HepG2 (cell line): ENCODE measurements around the gene TFAP2B. TPM values are rescaled to one million over a fixed set of nuclear protein-coding genes. Genes with fewer than 3 reads are reported as not detected.

Experiments used
- ATAC-seq: fragments of 200-7000 bp; cut with Tn5 transposase; 3 replicates; pipeline ENCODE4 v1.9.1; 2020; ENCODE audit warnings: mild to moderate bottlenecking, moderate library complexity
- BruUV-seq: library from RNA; stranded (reverse); fragments of 400-500 nt; replicated peaks from 2 replicates; lab custom pipeline; 2021; lab: Mats Ljungman, UMichigan
- CTCF ChIA-PET: fragments of 300-600 bp; formaldehyde crosslinking; extraction: SDS; loops from one replicate; lab custom pipeline; 2021; ENCODE audit warnings: low total read pairs, inconsistent platforms, low intra/inter-chr PET ratio; lab: Yijun Ruan, JAX
- POLR2A ChIA-PET: fragments of 350-600 bp; sonication (Branson Sonifier 250); formaldehyde crosslinking; loops from one replicate; lab custom pipeline; 2020; ENCODE audit warnings: antibody characterized with exemption, inconsistent platforms; lab: Yijun Ruan, JAX
- DNase-seq: peaks from one replicate; pipeline ENCODE4 v3.0.0-alpha.2; 2015; ENCODE audit warnings: low spot score
- FAIRE-seq: peaks from 3 replicates; lab custom pipeline; 2011; peaks lifted over from hg19 to GRCh38; lab: Jason Lieb, UNC
- H2AFZ ChIP-seq: one replicate; pipeline ENCODE4 v1.6.1; 2011; ENCODE audit warnings: low read length, inconsistent platforms
- H3K27ac ChIP-seq: fragments of 300-600 bp; 3 replicates; pipeline ENCODE4 v1.8.0; 2011; ENCODE audit warnings: mixed run types, mild to moderate bottlenecking, mixed read lengths, low read length, inconsistent platforms; ENCODE audit not compliant: insufficient read depth; ENCODE audit errors: extremely low read length
- H3K27me3 ChIP-seq, 2 experiments: fragments of 200-600 bp in 1 of 2; 2 replicates in 1 of 2; 3 replicates in 1 of 2; pipeline versions ENCODE4 v1.6.0 to v1.8.0; 2011; ENCODE audit warnings: low read length in 2 of 2, mild to moderate bottlenecking in 2 of 2, moderate library complexity in 2 of 2, inconsistent platforms in 1 of 2; ENCODE audit not compliant: insufficient read depth in 2 of 2, control insufficient read depth in 1 of 2
- H3K36me3 ChIP-seq, 2 experiments: fragments of 200-600 bp in 1 of 2; replicated peaks in 1 of 2; 2 replicates in 1 of 2; 3 replicates in 1 of 2; pipeline versions ENCODE4 v1.5.1 to v1.8.0; 2011; ENCODE audit warnings: low read length in 2 of 2, inconsistent platforms in 1 of 2; ENCODE audit not compliant: insufficient read depth in 2 of 2, control insufficient read depth in 1 of 2
- H3K4me1 ChIP-seq: 2 replicates; pipeline ENCODE4 v1.5.1; 2012; ENCODE audit warnings: low read length, inconsistent platforms; ENCODE audit not compliant: insufficient read depth
- H3K4me2 ChIP-seq: 2 replicates; pipeline ENCODE4 v1.6.0; 2011; ENCODE audit warnings: low read depth, low read length, inconsistent platforms
- H3K4me3 ChIP-seq, 3 experiments: fragments of 200-600 bp in 1 of 3; sonication (generic), shearing (Covaris generic) in 1 of 3; replicated peaks in 1 of 3; 2 replicates each; pipeline ENCODE4 v1.5.1; 2011 to 2016; ENCODE audit warnings: low read length in 3 of 3, inconsistent platforms in 2 of 3, low read depth in 2 of 3, mild to moderate bottlenecking in 2 of 3, control low read depth in 1 of 3, mixed read lengths in 1 of 3; ENCODE audit not compliant: insufficient read depth in 1 of 3
- H3K79me2 ChIP-seq: one replicate; pipeline ENCODE4 v1.6.1; 2011; ENCODE audit warnings: low read length, inconsistent platforms; ENCODE audit not compliant: insufficient read depth
- H3K9ac ChIP-seq: 2 replicates; pipeline ENCODE4 v1.6.0; 2011; ENCODE audit warnings: mild to moderate bottlenecking, low read depth, low read length, inconsistent platforms; ENCODE audit not compliant: insufficient read depth
- H3K9me3 ChIP-seq: 2 replicates; pipeline ENCODE4 v1.5.1; 2012; ENCODE audit warnings: mild to moderate bottlenecking, low read length
- H4K20me1 ChIP-seq: 2 replicates; pipeline ENCODE4 v1.6.0; 2011; ENCODE audit warnings: inconsistent platforms, mild to moderate bottlenecking, low read length, moderate library complexity; ENCODE audit not compliant: insufficient read depth
- FUBP1 ChIP-seq: sonication (generic); formaldehyde crosslinking; IDR thresholded peaks from 2 replicates; pipeline ENCODE4 v1.5.1; 2020; ENCODE audit warnings: missing genetic modification reagents, mild to moderate bottlenecking, borderline replicate concordance
- HNRNPUL1 ChIP-seq: fragments of 200-400 bp; formaldehyde crosslinking; IDR thresholded peaks from 2 replicates; pipeline ENCODE4 v1.6.1; 2017; ENCODE audit warnings: low read depth, mild to moderate bottlenecking, low read length, moderate library complexity
- JUNB ChIP-seq: sonication (generic); formaldehyde crosslinking; IDR thresholded peaks from 2 replicates; pipeline ENCODE4 v1.8.0; 2022; ENCODE audit warnings: missing genetic modification reagents, mild to moderate bottlenecking, borderline replicate concordance
- MLLT10 ChIP-seq: sonication (generic); formaldehyde crosslinking; IDR thresholded peaks from 2 replicates; pipeline ENCODE4 v1.4.0; 2020; ENCODE audit warnings: missing genetic modification reagents
- NFATC3 ChIP-seq: sonication (generic); formaldehyde crosslinking; IDR thresholded peaks from 2 replicates; pipeline ENCODE4 v1.5.1; 2020; ENCODE audit warnings: mild to moderate bottlenecking, missing genetic modification reagents
- ZBTB7B ChIP-seq: sonication (generic); formaldehyde crosslinking; IDR thresholded peaks from 2 replicates; pipeline ENCODE4 v1.4.0; 2020; ENCODE audit warnings: missing genetic modification reagents
- ZNF256 ChIP-seq: sonication (generic); formaldehyde crosslinking; conservative IDR thresholded peaks from 2 replicates; pipeline ENCODE4 v1.4.0; 2020; ENCODE audit warnings: missing genetic modification reagents
- ZNF674 ChIP-seq: sonication (generic); formaldehyde crosslinking; IDR thresholded peaks from 2 replicates; pipeline ENCODE4 v1.5.0; 2020; ENCODE audit warnings: low read depth, mild to moderate bottlenecking, missing genetic modification reagents
- WGBS: methylation state at CpG from one replicate; pipeline ENCODE4 v1.1.6; 2017; ENCODE audit warnings: low lambda C conversion rate; 5-methylcytosine and 5-hydroxymethylcytosine counted together
- in situ Hi-C: cut with HindIII; loops from 2 replicates; pipeline ENCODE4 v1.10.0; 2017; ENCODE audit warnings: low pct_unique_long_range_greater_than_20kb; ENCODE audit not compliant: extremely low pct_ligation_motif_present
- intact Hi-C: fragments of 100-400 bp; cut with micrococcal nuclease; formaldehyde crosslinking; loops from one replicate; pipeline ENCODE4 v1.10.0; 2022; ENCODE audit not compliant: unreplicated experiment
- polyA plus RNA-seq, 8 experiments: library from polyadenylated mRNA; depleted of rRNA in 3 of 8; stranded (reverse) in 7 of 8; unstranded in 1 of 8; fragments of >200 nt; fragmentation: Illumina TruSeq in 4 of 8; extraction: Trizol in 4 of 8; gene quantifications; 2 replicates each; pipeline versions ENCODE4 v1.2.1 to v1.2.3, GENCODE V29; 2011 to 2016; ENCODE audit warnings: low read depth in 4 of 8, missing spikeins in 1 of 8, mixed read lengths in 1 of 8; ENCODE audit not compliant: insufficient read depth in 1 of 8
- total RNA-seq, 5 experiments: library from RNA; depleted of rRNA; stranded (reverse); fragments of >200 nt; fragmentation: Illumina TruSeq; extraction: Trizol; gene quantifications; 2 replicates each; pipeline ENCODE4 v1.2.3, GENCODE V29; 2016; ENCODE audit warnings: low read depth in 1 of 5

TFAP2B gene
- total and polyA plus RNA-seq, 2 of the 13 experiments (the other 11 are each of a cell fraction or from before 2014, with no cell fraction given), result not detected

- ChIA-PET POLR2A (no interaction called here), CTCF (no interaction called here)
- 1% methylated on average over 3 of the region's 3 CpGs for WGBS
- in situ Hi-C loops (no loop called here), intact Hi-C loops (no loop called here)
- no peak overlapping the region for H3K27ac ChIP-seq
- H3K27me3 ChIP-seq, result no peaks in the 10 kb centered on the region
- H2AFZ ChIP-seq, result no peak overlapping the region
- BruUV-seq, result no TSS peak
- H4K20me1 ChIP-seq, result no peaks in the 10 kb centered on the region
- DNase-seq (no peak), ATAC-seq (no peak), FAIRE-seq (no peak)
- H3K9me3 ChIP-seq, result no peaks in the 10 kb centered on the region
- no peak overlapping the region for H3K9ac ChIP-seq
- H3K4me1 ChIP-seq, result no peaks in the 10 kb centered on the region
- no peaks in the 10 kb centered on the region for H3K36me3 ChIP-seq
- H3K4me3 ChIP-seq, result no peak overlapping the region
- no peaks in the 10 kb centered on the region for H3K79me2 ChIP-seq
- H3K4me2 ChIP-seq, result no peak overlapping the region
- no peak for TF ChIP-seq HNRNPUL1
- no peak for TF ChIP-seq MLLT10 (CRISPR knock-in tag)
- no peak for TF ChIP-seq JUNB (CRISPR knock-in tag)
- no peak for TF ChIP-seq NFATC3 (CRISPR knock-in tag)
- TF ChIP-seq FUBP1 (CRISPR knock-in tag), result no peak
- no peak for TF ChIP-seq ZNF674 (CRISPR knock-in tag)
- no peak for TF ChIP-seq ZNF256 (CRISPR knock-in tag)
- no peak for TF ChIP-seq ZBTB7B (CRISPR knock-in tag)
Observed at GRCh38 chr6:50862176-50862575, 43.5 kb downstream of the TFAP2B start.
